Trophoblast cell (in vitro differentiated cells and primary cell): Measurements from ENCODE around the gene TUBGCP3.

Experiments used
- DNase-seq, 2 donors: peaks; one replicate each; pipeline ENCODE4 v3.0.0-alpha.2; 2016
- H2AFZ ChIP-seq: 2 replicates; pipeline ENCODE4 v1.6.1; 2013; ENCODE audit warnings: low read length, moderate library complexity, mild to moderate bottlenecking; ENCODE audit not compliant: insufficient read depth, poor library complexity
- H2AK5ac ChIP-seq: 2 replicates; pipeline ENCODE4 v1.6.1; 2013; ENCODE audit warnings: mild to moderate bottlenecking, low read length
- H2BK120ac ChIP-seq: 2 replicates; pipeline ENCODE4 v1.6.1; 2013; ENCODE audit warnings: low read length, mild to moderate bottlenecking, moderate library complexity; ENCODE audit not compliant: insufficient read depth, poor library complexity
- H2BK12ac ChIP-seq: 2 replicates; pipeline ENCODE4 v1.6.1; 2013; ENCODE audit warnings: mild to moderate bottlenecking, low read length, moderate library complexity
- H2BK5ac ChIP-seq: 2 replicates; pipeline ENCODE4 v1.6.1; 2013; ENCODE audit warnings: low read length, low read depth, moderate library complexity, mild to moderate bottlenecking; ENCODE audit not compliant: poor library complexity
- H3K14ac ChIP-seq: 2 replicates; pipeline ENCODE4 v1.6.1; 2013; ENCODE audit warnings: mild to moderate bottlenecking, low read length
- H3K18ac ChIP-seq: 2 replicates; pipeline ENCODE4 v1.6.1; 2013; ENCODE audit warnings: mild to moderate bottlenecking, low read length
- H3K23ac ChIP-seq: 2 replicates; pipeline ENCODE4 v1.6.1; 2013; ENCODE audit warnings: low read length
- H3K27ac ChIP-seq: 2 replicates; pipeline ENCODE4 v1.5.1; 2013; ENCODE audit warnings: low read depth, mild to moderate bottlenecking, inconsistent platforms, low read length, moderate library complexity
- H3K27me3 ChIP-seq: 2 replicates; pipeline ENCODE4 v1.6.1; 2013; ENCODE audit warnings: inconsistent platforms, mild to moderate bottlenecking, low read length, moderate library complexity; ENCODE audit not compliant: insufficient read depth
- H3K36me3 ChIP-seq, 2 experiments: 1 replicate in 1 of 2; 2 replicates in 1 of 2; pipeline ENCODE4 v1.6.1; 2013; ENCODE audit warnings: low read length in 2 of 2, mild to moderate bottlenecking in 2 of 2, moderate library complexity in 1 of 2; ENCODE audit not compliant: insufficient read depth in 2 of 2, control insufficient read depth in 1 of 2
- H3K4ac ChIP-seq: 2 replicates; pipeline ENCODE4 v1.6.1; 2013; ENCODE audit warnings: low read depth, mild to moderate bottlenecking, low read length, moderate library complexity
- H3K4me1 ChIP-seq, 2 experiments: 1 replicate in 1 of 2; 2 replicates in 1 of 2; pipeline ENCODE4 v1.6.1; 2013; ENCODE audit warnings: low read length in 2 of 2, mild to moderate bottlenecking in 2 of 2, moderate library complexity in 1 of 2; ENCODE audit not compliant: insufficient read depth in 2 of 2, control insufficient read depth in 1 of 2
- H3K4me2 ChIP-seq: 2 replicates; pipeline ENCODE4 v1.6.1; 2013; ENCODE audit warnings: inconsistent platforms, mild to moderate bottlenecking, low read length, moderate library complexity
- H3K4me3 ChIP-seq: 2 replicates; pipeline ENCODE4 v1.5.1; 2013; ENCODE audit warnings: mild to moderate bottlenecking, low read depth, low read length, inconsistent platforms
- H3K79me1 ChIP-seq: one replicate; pipeline ENCODE4 v1.6.1; 2013; ENCODE audit warnings: low read length
- H3K79me2 ChIP-seq: 2 replicates; pipeline ENCODE4 v1.6.1; 2013; ENCODE audit warnings: low read length, mild to moderate bottlenecking; ENCODE audit not compliant: control insufficient read depth, insufficient read depth, poor library complexity
- H3K9ac ChIP-seq: 2 replicates; pipeline ENCODE4 v1.6.1; 2013; ENCODE audit warnings: mild to moderate bottlenecking, low read length
- H3K9me3 ChIP-seq: 2 replicates; pipeline ENCODE4 v1.6.1; 2013; ENCODE audit warnings: low read depth, mild to moderate bottlenecking, control low read depth, inconsistent platforms, low read length; ENCODE audit not compliant: insufficient read depth
- H4K12ac ChIP-seq: 2 replicates; pipeline ENCODE4 v1.6.1; 2013; ENCODE audit warnings: low read depth, mild to moderate bottlenecking, low read length, moderate library complexity
- H4K8ac ChIP-seq: 2 replicates; pipeline ENCODE4 v1.6.1; 2013; ENCODE audit warnings: low read depth, mild to moderate bottlenecking, low read length, moderate library complexity
- H4K91ac ChIP-seq: one replicate; pipeline ENCODE4 v1.6.1; 2013; ENCODE audit warnings: low read depth, mild to moderate bottlenecking, low read length, moderate library complexity
- WGBS: extraction: QIAGEN DNeasy Blood & Tissue Kit; methylation state at CpG from one replicate; pipeline ENCODE4 v1.1.7; 2013; ENCODE audit warnings: missing lambda C conversion rate; ENCODE audit not compliant: insufficient read length, insufficient coverage; ENCODE audit errors: extremely low coverage; 5-methylcytosine and 5-hydroxymethylcytosine counted together

TUBGCP3 gene

DNA sequence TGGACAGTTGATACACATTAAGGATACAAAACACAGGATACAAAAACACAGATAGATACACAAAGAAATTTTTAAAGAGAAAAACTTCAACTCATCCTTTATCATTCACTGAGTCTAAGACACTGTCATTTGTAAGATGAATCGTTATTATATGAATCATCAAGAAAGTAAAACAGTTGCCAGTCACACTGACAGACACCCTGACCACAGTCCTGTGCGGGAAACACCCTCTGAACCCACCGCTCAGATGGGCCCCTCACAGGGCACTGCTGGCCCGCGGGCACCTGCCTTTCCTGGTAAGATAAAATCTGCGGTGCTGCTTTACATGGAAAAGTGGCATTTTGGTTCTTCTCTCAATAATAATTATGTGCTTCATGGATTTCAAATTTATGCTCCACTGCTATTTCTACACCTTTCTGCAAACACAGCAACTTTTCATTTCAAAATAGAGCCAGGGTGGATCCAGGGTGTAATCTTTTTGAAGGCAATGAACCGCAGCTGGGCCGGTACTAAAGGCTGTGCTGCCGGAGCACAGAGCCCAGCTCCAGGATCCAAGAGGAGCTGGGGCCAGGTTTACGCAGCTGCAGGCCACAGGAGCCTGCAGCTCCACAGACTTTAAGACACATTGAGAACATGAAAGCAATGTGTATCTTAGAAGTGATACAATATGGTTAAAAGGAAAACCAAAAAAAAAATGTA lies 76.8 kb downstream of the TUBGCP3 start:
- H2AFZ ChIP-seq, result no peak overlapping the region
- no peak overlapping the region for H3K9ac ChIP-seq
- no peak overlapping the region for H3K18ac ChIP-seq
- no peak overlapping the region for H2BK12ac ChIP-seq
- H2AK5ac ChIP-seq, result no peak overlapping the region
- H3K79me2 ChIP-seq, result no peaks in the 10 kb centered on the region
- H3K36me3 ChIP-seq, result peaks cover 9 to 12% of the 10 kb centered on the region in 2 experiments
- H3K79me1 ChIP-seq, result no peaks in the 10 kb centered on the region
- no peak overlapping the region for H4K8ac ChIP-seq
- no peak overlapping the region for H4K12ac ChIP-seq
- no peak overlapping the region for H3K4me2 ChIP-seq
- H3K27me3 ChIP-seq, result no peaks in the 10 kb centered on the region
- no peak overlapping the region for H3K27ac ChIP-seq
- no peaks in the 10 kb centered on the region for H3K9me3 ChIP-seq
- DNase-seq, result no peak
- H3K4me1 ChIP-seq, result peaks cover 0 to 5% of the 10 kb centered on the region in 2 experiments
- H2BK120ac ChIP-seq, result no peak overlapping the region
- no CpG with 5 or more reads among the region's 10 CpGs for WGBS
- no peak overlapping the region for H3K14ac ChIP-seq
- H3K23ac ChIP-seq, result no peak overlapping the region
- no peak overlapping the region for H3K4me3 ChIP-seq
- H4K91ac ChIP-seq, result no peak overlapping the region
- H2BK5ac ChIP-seq, result no peak overlapping the region
- no peak overlapping the region for H3K4ac ChIP-seq

DNA sequence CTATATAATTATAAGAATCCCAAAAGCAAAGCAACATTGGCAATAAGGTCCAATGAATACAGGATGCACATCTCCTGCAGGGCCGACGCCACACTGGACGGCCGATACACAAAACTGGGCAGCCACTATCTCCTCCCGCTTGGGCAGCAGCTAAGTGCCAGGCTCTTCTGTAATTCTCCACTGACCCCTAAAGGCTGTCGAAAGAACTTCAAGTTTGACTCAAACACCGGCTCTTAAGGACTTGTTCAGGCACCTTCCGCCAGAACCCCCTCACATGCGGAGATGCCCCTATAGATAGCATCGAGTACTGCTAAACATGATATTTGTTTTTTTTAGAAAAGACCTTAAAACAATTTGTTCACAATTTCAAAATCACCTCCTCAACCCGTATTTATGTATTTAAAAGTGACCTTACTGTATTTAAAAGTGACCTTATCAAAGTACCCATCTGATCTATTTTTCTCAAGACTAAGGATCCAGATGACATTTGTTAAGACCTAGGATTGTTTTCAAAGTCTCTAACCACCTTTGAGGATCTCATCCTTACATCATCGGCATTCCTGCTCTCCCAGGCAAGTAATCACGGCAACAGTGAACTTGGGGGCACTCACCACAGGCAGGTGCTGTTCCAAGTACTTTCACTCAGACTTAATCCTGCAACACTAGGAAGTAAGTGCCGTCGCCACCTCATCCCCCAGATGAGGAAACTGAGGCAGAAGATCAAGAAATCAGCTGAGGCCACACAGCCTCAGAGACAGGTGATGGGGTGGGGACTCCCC lies 77.8 kb downstream of the TUBGCP3 start:
- H3K79me1 ChIP-seq, result no peaks in the 10 kb centered on the region
- no peak overlapping the region for H2BK5ac ChIP-seq
- no peak overlapping the region for H3K18ac ChIP-seq
- H3K4me1 ChIP-seq, result peaks cover 0 to 5% of the 10 kb centered on the region in 2 experiments
- peak; percentile 9 to 70 for DNase-seq
- H4K8ac ChIP-seq, result no peak overlapping the region
- no peak overlapping the region for H4K91ac ChIP-seq
- H4K12ac ChIP-seq, result no peak overlapping the region
- H3K23ac ChIP-seq, result no peak overlapping the region
- H3K4me3 ChIP-seq, result no peak overlapping the region
- no peak overlapping the region for H3K9ac ChIP-seq
- H2AFZ ChIP-seq, result no peak overlapping the region
- no peaks in the 10 kb centered on the region for H3K79me2 ChIP-seq
- no peaks in the 10 kb centered on the region for H3K27me3 ChIP-seq
- WGBS, result no CpG with 5 or more reads among the region's 15 CpGs
- H3K4me2 ChIP-seq, result no peak overlapping the region
- H3K4ac ChIP-seq, result no peak overlapping the region
- no peak overlapping the region for H2AK5ac ChIP-seq
- H3K14ac ChIP-seq, result no peak overlapping the region
- H3K27ac ChIP-seq, result no peak overlapping the region
- no peak overlapping the region for H2BK120ac ChIP-seq
- H2BK12ac ChIP-seq, result no peak overlapping the region
- H3K9me3 ChIP-seq, result no peaks in the 10 kb centered on the region
- peaks cover 5 to 11% of the 10 kb centered on the region in 2 experiments for H3K36me3 ChIP-seq

DNA sequence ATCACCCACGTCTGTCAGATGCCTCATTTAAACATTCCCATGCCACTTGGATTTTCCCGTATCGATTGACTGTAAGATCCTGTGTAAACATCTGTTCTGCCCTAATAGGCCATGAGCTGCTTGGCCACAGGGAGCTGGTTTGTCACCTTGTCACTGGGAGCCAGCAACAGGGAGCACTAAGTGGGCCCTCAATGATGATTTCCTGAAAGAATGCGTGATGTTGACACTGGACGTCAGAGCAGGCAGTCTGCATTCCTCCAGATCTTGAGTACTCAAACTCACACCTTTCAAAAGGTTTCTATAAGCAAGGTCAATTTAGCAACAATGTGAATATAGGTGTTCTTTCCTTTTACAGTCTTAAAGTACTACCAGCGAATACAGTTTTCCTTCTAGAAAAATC lies 78.8 kb downstream of the TUBGCP3 start:
- peaks cover 3 to 10% of the 10 kb centered on the region in 2 experiments for H3K36me3 ChIP-seq
- H3K9ac ChIP-seq, result no peak overlapping the region
- no peak overlapping the region for H2BK120ac ChIP-seq
- H4K8ac ChIP-seq, result no peak overlapping the region
- H2AFZ ChIP-seq, result no peak overlapping the region
- no peaks in the 10 kb centered on the region for H3K79me2 ChIP-seq
- H2BK12ac ChIP-seq, result no peak overlapping the region
- H2AK5ac ChIP-seq, result no peak overlapping the region
- no peak overlapping the region for H3K4ac ChIP-seq
- H4K12ac ChIP-seq, result no peak overlapping the region
- H3K18ac ChIP-seq, result no peak overlapping the region
- no peak overlapping the region for H3K14ac ChIP-seq
- no peak overlapping the region for H4K91ac ChIP-seq
- no peak overlapping the region for H3K27ac ChIP-seq
- H2BK5ac ChIP-seq, result no peak overlapping the region
- H3K27me3 ChIP-seq, result no peaks in the 10 kb centered on the region
- peak in 1 of 2 donors; percentile 43 for DNase-seq
- H3K9me3 ChIP-seq, result no peaks in the 10 kb centered on the region
- no peaks in the 10 kb centered on the region for H3K79me1 ChIP-seq
- H3K23ac ChIP-seq, result no peak overlapping the region
- H3K4me3 ChIP-seq, result no peak overlapping the region
- no peak overlapping the region for H3K4me2 ChIP-seq
- peaks cover 0 to 5% of the 10 kb centered on the region in 2 experiments for H3K4me1 ChIP-seq
- no CpG with 5 or more reads among the region's 6 CpGs for WGBS

DNA sequence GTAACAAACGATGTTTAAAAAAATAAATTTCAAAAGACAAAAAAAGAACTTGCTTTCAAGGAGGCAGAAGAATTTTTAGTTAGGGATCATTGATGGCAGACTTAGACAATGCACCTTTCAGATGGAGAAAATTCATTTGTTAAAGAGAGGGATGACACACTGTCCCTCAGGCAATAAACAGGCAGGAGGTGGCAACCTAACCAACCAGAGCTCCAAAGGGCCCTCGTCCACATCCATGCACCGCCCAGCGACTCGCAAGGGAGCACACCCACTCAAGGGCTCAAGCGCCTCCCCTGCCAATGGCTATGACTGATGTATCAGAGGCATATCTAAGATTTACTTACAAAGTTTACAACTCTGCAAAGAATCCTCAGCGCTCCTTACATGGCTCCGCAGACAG lies 81.9 kb downstream of the TUBGCP3 start:
- Histone ChIP-seq H3K4me1 (peaks cover 0 to 5% of the 10 kb centered on the region in 2 experiments), H3K18ac (no peak overlapping the region), H3K79me1 (no peaks in the 10 kb centered on the region), H3K4me2 (no peak overlapping the region), H3K27me3 (no peaks in the 10 kb centered on the region), H3K27ac (no peak overlapping the region), H2AFZ (no peak overlapping the region), H3K23ac (no peak overlapping the region), H3K9ac (no peak overlapping the region), H2BK120ac (no peak overlapping the region), H3K79me2 (no peaks in the 10 kb centered on the region), H3K4ac (no peak overlapping the region), H4K12ac (no peak overlapping the region), H3K14ac (no peak overlapping the region), H4K8ac (no peak overlapping the region), H3K4me3 (no peak overlapping the region), H2BK12ac (no peak overlapping the region), H2AK5ac (no peak overlapping the region), H2BK5ac (no peak overlapping the region), H3K36me3 (peaks cover 13 to 14% of the 10 kb centered on the region in 2 experiments), H4K91ac (no peak overlapping the region), H3K9me3 (no peaks in the 10 kb centered on the region)
- DNase-seq, result no peak
- WGBS, result no CpG with 5 or more reads among the region's 8 CpGs
